Measurements from ENCODE around the gene KLHL14.

KLHL14 gene

GRCh38 chr18:32769586-32770053 is 3.2 kb downstream of the KLHL14 start:
- no peak for DNase-seq

GRCh38 chr18:32769071-32769585 is 3.7 kb downstream of the KLHL14 start:
- no peak for DNase-seq

DNA sequence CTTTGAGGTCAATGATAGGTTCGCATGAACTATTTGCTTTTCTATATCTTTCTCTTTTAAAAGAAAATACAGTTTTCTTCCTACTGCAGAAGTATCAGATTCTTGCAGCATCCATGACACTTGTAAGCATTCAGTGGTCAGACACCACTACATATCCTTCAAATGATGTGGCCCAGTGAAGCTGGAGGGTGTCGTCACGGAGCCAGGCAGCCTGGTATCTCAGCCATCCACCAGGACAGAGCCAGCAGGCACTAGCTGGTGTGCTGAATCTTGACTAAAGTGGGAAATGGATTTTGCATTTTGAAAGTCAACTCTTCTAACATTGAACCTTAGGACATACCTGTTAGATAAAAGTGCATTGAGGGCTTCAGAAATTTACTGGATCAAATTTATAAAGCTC is 5.4 kb downstream of the KLHL14 start:
- DNase-seq, result no peak

GRCh38 chr18:32764611-32765244 is 8.1 kb downstream of the KLHL14 start:
- DNase-seq, result no peak

- no peak for DNase-seq
Observed at GRCh38 chr18:32763293-32763692, 9.5 kb downstream of the KLHL14 start.

DNA sequence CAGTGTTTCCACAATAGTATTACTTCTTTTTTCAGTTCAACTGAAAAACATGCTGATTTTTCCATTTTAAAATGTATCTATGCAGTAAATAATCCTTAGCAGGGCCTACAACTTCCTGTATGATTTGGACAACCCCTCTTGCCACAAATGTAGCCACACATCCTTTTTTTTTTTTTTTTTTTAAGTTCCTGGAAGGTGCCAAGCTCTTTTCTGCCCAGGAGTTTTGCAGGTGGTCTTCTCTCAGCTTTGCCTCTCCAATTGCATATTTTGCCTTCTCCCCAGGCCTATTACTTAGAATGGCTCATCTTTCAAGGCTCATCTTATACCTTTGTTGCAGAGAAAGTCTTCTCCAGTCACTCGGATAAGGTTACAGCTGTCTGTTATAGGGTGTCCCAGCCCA is 11.6 kb downstream of the KLHL14 start:
- DNase-seq, result no peak

DNA sequence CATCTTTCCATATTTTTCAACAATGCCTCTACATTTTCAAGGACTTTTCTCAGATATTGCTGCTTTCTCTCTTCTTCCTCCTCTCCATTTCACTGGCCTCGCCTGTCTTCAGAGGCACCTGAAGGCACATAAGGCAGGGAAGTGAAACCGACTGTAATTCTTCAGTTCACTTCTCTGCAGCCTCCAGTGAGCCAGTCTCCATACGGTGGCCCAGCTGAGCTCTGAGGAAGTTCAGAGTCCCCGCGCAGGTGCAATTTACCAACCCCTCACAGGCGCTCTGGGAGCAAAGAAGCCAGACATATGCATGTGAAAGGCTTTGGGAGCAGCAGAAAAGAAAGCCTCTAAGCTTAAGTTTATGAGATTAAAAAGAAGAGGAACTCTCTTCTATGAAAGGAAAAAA is 12.4 kb downstream of the KLHL14 start:
- DNase-seq, result no peak

DNA sequence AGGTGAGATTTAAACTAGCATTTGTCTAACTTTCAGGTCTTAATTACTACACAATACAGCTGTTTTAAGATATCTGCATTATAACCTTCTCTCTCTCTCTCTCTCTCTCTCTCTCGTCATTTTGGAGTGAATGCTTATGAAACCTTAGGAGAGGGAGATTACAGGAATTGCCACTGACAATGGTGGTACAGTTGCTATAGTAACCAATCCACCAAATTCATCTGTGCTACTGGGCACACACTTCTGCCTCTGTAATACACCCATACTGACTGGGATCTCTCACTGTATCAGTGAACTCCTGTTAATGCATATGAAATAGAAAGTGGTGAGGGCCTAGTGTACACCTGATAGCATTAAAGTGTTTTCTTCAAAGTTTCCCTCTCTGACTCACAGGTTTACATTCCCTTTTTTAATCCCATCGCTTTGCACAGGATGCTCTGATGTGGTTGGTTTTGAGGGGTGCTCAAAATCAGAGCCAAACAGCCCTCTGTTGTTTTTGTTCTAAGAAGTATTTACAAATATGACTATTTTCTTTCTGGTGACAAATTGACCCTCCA is 13.1 kb downstream of the KLHL14 start:
- DNase-seq, result no peak

GRCh38 chr18:32754508-32755263 is 18.1 kb downstream of the KLHL14 start:
- no peak for DNase-seq

- no peak for DNase-seq
Observed at GRCh38 chr18:32753656-32754260, 19.1 kb downstream of the KLHL14 start.

GRCh38 chr18:32750328-32750727 is 22.5 kb downstream of the KLHL14 start:
- DNase-seq, result no peak

DNA sequence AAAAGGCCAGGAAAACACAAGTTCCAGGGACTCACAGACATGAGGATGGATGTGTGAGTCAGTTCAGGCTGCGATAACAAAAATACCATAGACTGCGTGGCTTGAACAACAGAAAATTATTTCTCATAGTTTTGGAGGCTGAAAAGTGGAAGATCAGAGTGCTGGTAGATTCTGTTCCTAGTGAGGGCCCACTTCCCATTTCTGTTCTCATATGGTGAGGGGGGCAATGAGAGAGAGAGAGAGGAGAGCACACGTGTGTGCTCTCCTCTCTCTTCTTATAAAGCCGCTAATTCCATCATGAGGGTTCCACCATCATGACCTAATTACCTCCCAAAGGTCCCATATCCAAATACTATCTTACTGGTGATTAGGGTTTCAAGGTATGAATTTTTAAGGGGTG is 23.0 kb downstream of the KLHL14 start:
- DNase-seq, result no peak

DNA sequence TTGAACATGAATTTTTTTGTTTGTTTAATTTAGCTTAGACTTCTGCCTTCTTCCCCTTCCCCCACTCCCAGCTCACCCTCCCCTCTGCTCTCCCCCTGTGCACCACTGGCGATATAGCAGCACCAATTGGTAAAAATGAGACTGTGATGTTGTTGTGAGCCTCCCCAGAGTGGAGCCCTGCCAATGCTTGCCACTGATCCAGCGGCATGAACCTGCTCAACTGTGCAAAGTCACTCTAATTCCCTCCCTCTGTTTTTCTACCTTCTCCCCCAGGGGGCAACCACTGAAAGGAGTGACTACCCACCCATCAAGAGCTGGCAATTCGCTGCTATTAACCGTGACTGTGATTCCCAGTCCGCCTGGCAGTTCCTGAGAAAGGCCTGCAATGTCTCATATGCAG is 30.2 kb downstream of the KLHL14 start:
- no peak for DNase-seq

DNA sequence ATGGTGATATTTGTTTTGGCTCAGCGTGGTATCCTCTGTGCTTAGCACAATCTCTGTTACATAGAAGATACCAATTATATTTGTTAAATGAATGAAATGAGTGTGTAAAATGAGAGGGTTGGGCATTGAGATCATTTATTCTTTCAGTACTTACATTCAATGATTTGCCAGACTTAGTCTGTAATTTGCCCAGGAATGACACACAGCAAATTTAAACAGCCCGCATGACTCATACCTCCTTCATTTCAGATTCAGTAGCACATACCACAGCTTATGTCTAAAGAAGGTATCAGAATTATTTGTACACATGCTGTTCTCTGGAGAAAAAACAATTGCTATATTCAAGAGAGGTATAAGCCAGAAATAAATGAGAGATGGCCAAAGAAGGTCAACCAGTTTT is 37.0 kb downstream of the KLHL14 start:
- DNase-seq, result no peak

DNA sequence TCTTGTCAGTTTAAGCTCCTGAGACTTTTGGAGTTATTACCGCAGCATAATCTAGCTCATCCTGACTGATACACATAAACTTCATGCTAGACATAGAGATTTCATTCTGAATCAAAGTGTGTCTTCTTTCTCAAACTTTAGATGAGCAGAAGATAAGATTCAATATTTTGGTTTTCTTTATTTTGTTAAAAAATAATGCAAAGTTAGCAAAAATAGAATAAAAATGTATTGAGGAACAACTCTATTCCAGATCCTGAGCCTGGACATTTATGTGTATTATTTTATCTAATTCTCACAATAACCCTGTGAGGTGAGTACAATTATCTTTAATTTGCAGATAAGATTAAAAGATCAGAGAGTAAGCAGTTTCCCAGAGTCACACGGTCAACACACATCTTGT is 38.4 kb downstream of the KLHL14 start:
- no peak for DNase-seq

GRCh38 chr18:32732165-32732564 is 40.7 kb downstream of the KLHL14 start:
- no peak for DNase-seq

- DNase-seq, result no peak
Observed at GRCh38 chr18:32730620-32731091, 42.2 kb downstream of the KLHL14 start.

- no peak for DNase-seq
Observed at GRCh38 chr18:32730068-32730467, 42.8 kb downstream of the KLHL14 start.

- no peak for DNase-seq
Observed at GRCh38 chr18:32724071-32724749, 48.6 kb downstream of the KLHL14 start.

DNA sequence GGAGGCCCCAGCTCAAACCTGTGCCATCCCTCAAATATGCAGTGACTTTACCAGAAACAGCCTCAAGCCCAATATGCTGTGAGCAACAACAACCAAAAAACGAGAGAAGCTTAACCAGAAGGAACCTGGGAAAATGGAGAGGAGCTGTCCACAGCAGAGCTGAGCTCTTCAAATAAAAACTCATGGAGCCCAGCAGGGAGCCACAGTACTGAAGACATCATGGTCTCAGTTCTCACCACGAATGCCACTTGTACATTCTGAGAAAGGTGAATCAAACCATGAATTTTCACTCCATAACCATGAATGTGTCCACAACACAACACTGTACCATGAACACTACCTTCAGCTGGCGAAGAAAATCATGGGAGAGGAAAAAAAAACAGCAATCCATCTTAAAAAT is 50.5 kb downstream of the KLHL14 start:
- no peak for DNase-seq

DNA sequence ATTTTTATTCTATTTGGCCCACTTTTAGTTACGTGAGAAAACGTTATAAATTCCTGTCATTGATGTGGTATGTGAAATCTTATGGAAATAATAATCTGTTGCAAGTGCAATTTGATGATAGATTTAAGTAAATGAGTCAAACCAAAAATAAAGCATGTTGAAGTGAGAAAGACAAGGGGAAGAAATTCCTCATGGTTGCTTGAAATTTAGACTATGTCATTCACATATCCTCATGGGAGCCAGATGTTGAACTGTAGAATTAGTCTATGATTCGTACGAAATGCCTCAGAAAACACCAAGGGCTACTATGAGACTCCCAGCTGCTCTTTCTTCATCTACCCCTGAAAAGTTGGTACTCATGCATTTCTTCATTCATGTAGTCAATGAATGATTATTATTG is 55.7 kb downstream of the KLHL14 start:
- no peak for DNase-seq

- DNase-seq, result no peak
Observed at GRCh38 chr18:32714571-32715148, 58.2 kb downstream of the KLHL14 start.

DNA sequence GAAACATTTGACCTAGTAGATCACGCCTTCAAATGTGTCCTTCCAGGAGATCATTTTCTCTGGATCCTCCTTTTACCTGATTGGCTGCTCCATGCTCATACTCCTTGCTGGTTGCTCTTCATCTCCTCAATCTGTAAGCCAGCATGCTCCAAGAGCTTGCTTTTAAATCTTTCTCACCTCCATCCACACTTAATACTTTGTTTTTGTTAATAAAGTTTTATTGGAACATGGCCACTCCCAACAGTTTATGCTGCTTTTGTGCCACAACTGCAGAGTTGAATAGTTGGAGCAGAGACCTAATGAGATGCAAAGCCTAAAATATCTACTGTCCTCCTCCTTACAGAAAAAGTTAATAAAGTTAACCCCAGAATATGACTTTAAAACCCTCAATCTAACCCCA is 60.0 kb downstream of the KLHL14 start:
- no peak for DNase-seq

Measured in activated CD8-positive, alpha-beta memory T cell treated with anti-CD3 and anti-CD28 coated beads, Interleukin-2, amount 50 U/mL, for 48 hours (primary cell).